ENCODE measurements around the gene TRAK1.
A peak's percentile ranks its signal among the peaks of the same experiment; 100 is the strongest.

TRAK1 gene

DNA sequence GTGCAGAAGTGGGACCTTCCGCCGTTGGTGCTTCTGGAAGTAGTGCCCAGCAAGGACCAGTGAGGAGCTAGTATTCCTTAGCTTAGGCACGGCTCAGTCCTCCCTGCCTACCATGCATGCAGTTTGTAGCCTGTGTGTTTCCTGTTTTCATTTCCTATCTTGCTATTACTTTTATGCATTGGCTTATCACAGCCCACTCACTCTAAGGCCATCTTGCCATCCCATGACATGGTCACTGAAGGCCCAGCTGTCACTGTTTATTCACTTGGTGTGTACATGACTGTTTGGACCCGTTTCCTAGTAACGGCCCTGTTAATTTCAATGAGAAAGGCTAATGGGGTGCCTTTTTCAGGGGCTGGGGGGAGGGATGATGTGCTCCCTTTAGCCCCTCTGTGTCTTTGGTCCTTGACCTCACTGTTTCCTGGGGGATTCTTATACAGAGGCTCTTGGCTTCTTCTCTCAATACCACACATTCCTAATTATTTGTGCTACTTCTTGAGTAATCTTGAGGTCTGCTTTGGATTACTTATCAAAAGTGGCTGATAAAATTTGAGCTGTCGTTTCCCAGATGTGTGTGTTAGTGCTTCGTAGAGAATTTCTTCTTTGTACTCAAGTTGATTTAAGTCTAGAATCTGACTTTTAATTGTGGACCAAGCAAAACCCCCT is 24.5 kb upstream of the TRAK1 start:
- DNase-seq (ENCODE audit: insufficient read length, low spot score) (no peak), FAIRE-seq (peak; percentile 31)
- TF ChIP-seq SPI1 (IDR thresholded peaks at IDR 0.05; ENCODE audit: low read depth, low read length) (no peak), TAF1 (IDR thresholded peaks at IDR 0.05; ENCODE audit: low read depth, low read length) (no peak), POU2F2 (IDR thresholded peaks at IDR 0.05; ENCODE audit: low read depth, low read length) (0 out of 2 replicates have a peak, but pooled peaks have one; percentile 40), PAX5 (IDR thresholded peaks at IDR 0.05; ENCODE audit: insufficient read depth, low read length, severe bottlenecking) (no peak), POLR2A (IDR thresholded peaks at IDR 0.05; ENCODE audit: low read depth, low read length) (peak; percentile 38; the same call in 1 of the 2 replicates), POLR2AphosphoS5 (IDR thresholded peaks at IDR 0.05; ENCODE audit: low read depth, low read length) (no peak)

DNA sequence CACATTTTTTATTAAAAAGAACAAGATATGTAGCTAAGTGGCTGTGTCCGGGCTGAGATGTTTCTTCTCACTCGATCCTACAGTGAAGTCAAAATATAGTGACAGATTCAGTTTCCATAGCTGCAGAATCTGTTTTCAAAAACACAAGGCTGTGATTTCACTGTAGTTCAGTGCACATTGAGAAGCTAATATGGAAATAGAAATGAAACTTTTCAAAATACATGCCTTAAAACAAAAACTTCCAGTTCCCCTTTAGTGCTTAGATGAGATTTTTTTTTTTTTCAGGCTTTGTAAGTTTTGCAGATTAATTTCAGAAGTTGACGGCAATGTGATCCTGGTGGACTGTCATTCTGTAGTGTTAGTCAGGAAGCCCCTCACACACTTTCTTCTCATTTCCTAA is 23.8 kb upstream of the TRAK1 start:
- FAIRE-seq: peak; percentile 54
- peak; percentile 41 for DNase-seq (ENCODE audit: insufficient read length, low spot score)
- TF ChIP-seq POLR2AphosphoS5 (IDR thresholded peaks at IDR 0.05; ENCODE audit: low read depth, low read length) (no peak), SPI1 (IDR thresholded peaks at IDR 0.05; ENCODE audit: low read depth, low read length) (peak; percentile 95), TAF1 (IDR thresholded peaks at IDR 0.05; ENCODE audit: low read depth, low read length) (no peak), PAX5 (IDR thresholded peaks at IDR 0.05; ENCODE audit: insufficient read depth, low read length, severe bottlenecking) (no peak), POLR2A (IDR thresholded peaks at IDR 0.05; ENCODE audit: low read depth, low read length) (no peak), POU2F2 (IDR thresholded peaks at IDR 0.05; ENCODE audit: low read depth, low read length) (no peak)

DNA sequence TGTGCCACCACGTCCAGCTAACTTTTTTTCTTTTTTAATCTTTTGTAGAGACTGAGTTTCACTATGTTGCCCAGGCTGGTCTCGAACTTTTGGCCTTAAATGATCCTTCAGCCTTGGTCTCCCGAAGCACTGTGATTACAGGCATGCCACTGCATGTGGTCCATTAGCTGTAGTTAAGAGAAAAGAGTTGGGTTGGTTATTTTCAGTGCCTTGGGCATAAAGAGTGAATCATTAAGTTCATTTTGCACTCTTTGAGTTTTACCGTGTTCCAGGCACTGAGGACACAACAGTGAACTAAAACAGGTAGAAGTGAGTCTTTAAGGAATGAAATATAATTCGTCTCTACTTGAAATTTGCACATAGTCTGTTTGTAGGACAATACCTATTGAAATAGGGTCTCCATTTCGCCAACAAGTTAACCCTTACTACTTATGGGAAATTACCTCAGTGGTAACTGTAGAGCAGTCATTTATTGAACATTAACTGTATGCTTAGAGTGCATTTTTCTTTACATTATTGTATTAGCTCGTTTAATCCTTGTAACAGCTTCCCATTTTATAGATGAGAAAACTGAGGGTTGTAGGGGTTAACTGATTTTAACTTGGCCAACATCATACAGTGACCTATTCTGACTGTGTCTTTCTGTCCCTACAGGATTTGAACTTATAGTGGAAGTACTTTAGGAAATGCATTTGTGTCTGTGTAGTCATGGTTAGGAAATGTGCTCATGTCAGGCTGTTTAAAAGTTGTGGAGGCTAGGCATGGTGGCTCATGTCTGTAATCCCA is 22.7 kb upstream of the TRAK1 start:
- no peak for DNase-seq (ENCODE audit: insufficient read length, low spot score)
- TF ChIP-seq POLR2AphosphoS5 (IDR thresholded peaks at IDR 0.05; ENCODE audit: low read depth, low read length) (no peak), POLR2A (IDR thresholded peaks at IDR 0.05; ENCODE audit: low read depth, low read length) (no peak), POU2F2 (IDR thresholded peaks at IDR 0.05; ENCODE audit: low read depth, low read length) (no peak), TAF1 (IDR thresholded peaks at IDR 0.05; ENCODE audit: low read depth, low read length) (no peak), PAX5 (IDR thresholded peaks at IDR 0.05; ENCODE audit: insufficient read depth, low read length, severe bottlenecking) (no peak), SPI1 (IDR thresholded peaks at IDR 0.05; ENCODE audit: low read depth, low read length) (no peak)
- peak; percentile 9 for FAIRE-seq

DNA sequence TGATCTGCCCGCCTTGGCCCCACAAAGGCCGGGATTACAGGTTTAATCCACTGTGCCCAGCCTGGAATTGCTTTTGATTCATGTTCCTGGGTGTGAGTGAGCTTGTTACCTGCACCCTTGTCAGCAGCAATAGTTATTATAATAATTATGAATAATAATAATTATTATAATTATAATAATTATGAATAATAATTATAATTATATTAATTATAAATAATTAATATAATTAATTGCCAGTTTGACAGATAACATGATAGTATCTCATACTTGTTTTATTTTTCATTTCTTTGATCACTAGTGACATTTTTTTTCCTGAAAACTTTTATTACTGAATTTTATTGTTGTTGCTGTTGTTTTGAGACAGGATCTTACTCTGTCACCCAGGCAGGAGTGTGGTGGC is 21.1 kb upstream of the TRAK1 start:
- DNase-seq (ENCODE audit: insufficient read length, low spot score) (no peak), FAIRE-seq (no peak)
- no peak for TF ChIP-seq POLR2A (IDR thresholded peaks at IDR 0.05; ENCODE audit: low read depth, low read length)
- no peak for TF ChIP-seq POLR2AphosphoS5 (IDR thresholded peaks at IDR 0.05; ENCODE audit: low read depth, low read length)
- TF ChIP-seq POU2F2 (IDR thresholded peaks at IDR 0.05; ENCODE audit: low read depth, low read length): no peak
- no peak for TF ChIP-seq TAF1 (IDR thresholded peaks at IDR 0.05; ENCODE audit: low read depth, low read length)
- TF ChIP-seq PAX5 (IDR thresholded peaks at IDR 0.05; ENCODE audit: insufficient read depth, low read length, severe bottlenecking): no peak
- no peak for TF ChIP-seq SPI1 (IDR thresholded peaks at IDR 0.05; ENCODE audit: low read depth, low read length)

DNA sequence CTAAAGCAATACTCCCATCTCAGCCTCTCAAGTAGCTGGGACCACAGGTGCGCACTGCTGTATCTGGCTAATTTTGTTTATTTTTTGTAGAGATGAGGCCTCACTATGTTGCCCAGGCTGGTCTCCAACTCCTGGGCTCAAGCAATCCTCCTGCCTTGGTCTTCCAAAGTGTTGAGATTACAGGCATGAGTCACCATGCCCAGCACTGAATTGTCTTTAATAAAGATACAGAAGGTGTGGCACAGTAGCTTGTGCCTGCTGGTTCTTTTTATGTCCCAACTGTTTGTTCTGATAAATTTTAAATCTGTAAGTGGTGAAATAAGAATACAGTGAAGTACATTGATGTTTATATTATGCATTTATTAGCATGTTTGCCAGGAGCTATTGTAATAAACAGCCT is 20.6 kb upstream of the TRAK1 start:
- DNase-seq (ENCODE audit: insufficient read length, low spot score) (no peak), FAIRE-seq (no peak)
- TF ChIP-seq POU2F2 (IDR thresholded peaks at IDR 0.05; ENCODE audit: low read depth, low read length): no peak
- TF ChIP-seq POLR2AphosphoS5 (IDR thresholded peaks at IDR 0.05; ENCODE audit: low read depth, low read length): no peak
- no peak for TF ChIP-seq TAF1 (IDR thresholded peaks at IDR 0.05; ENCODE audit: low read depth, low read length)
- TF ChIP-seq PAX5 (IDR thresholded peaks at IDR 0.05; ENCODE audit: insufficient read depth, low read length, severe bottlenecking): no peak
- no peak for TF ChIP-seq POLR2A (IDR thresholded peaks at IDR 0.05; ENCODE audit: low read depth, low read length)
- TF ChIP-seq SPI1 (IDR thresholded peaks at IDR 0.05; ENCODE audit: low read depth, low read length): no peak

DNA sequence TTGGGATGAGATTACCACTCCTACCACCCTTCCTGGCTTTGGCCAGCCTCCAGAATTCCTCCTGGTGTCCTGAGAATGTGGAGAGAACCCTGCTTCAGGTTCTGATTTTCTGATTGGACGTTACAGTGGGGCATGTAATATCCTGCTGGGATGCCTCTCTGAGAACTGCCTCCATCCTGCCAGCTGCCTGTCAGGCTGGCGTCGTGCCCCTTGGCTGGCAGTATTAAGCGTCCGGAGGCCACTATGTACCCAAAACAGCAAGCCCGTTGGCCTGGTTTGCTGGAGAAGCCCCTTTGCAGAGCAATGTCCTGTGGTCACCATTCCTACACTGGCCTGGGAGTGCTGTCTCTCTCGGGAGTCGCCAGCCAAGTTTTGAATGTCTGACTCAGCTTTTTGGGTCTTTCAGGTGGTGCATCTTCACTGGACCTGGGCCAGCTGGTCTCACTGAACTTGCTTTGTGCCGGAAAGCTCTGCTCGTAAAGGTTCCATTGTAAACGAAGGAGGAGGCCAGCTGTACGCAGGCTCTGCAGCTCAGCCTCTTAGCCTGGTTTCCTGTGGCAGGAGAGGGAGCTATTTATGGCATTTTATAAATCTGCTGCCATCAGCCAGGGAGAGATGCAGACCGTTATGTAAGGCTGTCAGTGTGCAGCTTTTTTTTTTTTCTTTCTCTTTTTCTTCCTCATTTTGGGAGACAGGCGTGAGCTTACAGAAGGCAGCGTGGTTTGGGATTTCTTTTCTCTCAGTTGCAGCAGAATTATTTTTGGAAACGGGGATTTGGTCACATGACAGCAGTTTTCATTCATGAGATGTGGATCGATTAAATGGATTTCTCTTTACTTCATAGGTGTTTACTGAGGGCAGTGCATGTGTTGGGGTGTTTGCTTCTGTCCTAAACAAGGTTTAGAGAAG is 19.0 kb upstream of the TRAK1 start:
- FAIRE-seq (peak; percentile 70), DNase-seq (ENCODE audit: insufficient read length, low spot score) (no peak)
- TF ChIP-seq POLR2AphosphoS5 (IDR thresholded peaks at IDR 0.05; ENCODE audit: low read depth, low read length) (no peak), SPI1 (IDR thresholded peaks at IDR 0.05; ENCODE audit: low read depth, low read length) (no peak), TAF1 (IDR thresholded peaks at IDR 0.05; ENCODE audit: low read depth, low read length) (no peak), PAX5 (IDR thresholded peaks at IDR 0.05; ENCODE audit: insufficient read depth, low read length, severe bottlenecking) (no peak), POU2F2 (IDR thresholded peaks at IDR 0.05; ENCODE audit: low read depth, low read length) (no peak), POLR2A (IDR thresholded peaks at IDR 0.05; ENCODE audit: low read depth, low read length) (no peak)

DNA sequence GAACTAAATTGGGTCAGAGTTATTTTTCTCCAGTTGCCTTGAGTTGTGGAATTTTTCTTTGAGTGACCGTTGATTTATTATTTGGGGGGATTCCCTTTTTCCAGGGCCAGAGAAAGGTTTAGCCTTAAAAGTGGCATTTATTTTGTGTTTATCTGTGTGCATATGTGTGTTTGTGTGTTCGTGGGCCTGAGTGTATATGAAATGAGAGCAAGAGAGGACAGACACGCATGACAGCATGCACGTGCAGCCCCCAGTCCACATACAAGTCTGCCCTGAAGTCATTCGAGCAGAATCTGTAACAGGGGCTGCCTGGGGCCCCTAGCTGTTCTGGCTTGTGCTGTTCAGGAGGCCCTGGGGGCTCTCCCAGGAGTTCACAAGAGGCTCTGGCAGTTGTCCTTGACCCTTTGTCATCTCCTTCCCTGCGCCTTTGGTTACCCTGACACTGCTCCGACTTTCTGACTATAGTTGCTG is 18.3 kb upstream of the TRAK1 start:
- TF ChIP-seq PAX5 (IDR thresholded peaks at IDR 0.05; ENCODE audit: insufficient read depth, low read length, severe bottlenecking) (peak; percentile 48), POLR2A (IDR thresholded peaks at IDR 0.05; ENCODE audit: low read depth, low read length) (no peak)
- DNase-seq (ENCODE audit: insufficient read length, low spot score) (no peak), FAIRE-seq (peak; percentile 50)

DNA sequence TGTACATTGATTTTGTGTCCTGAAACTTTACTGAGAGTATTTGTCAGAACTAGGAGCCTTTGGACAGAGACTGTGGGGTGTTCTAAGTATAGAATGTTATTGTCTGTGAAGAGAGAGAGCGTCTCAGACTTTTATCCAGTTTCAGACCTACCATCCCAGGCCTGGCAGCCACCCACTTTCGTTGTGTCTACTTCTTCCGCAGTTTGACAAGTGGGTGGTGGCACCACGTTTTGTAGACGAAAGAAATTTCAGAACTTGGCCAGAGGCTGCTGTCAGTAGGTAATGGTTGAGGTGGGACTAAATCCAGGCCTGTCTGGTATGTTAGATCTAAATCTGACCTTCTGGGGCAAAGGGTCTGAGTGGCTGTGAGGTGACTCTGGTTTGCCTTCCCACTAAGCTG is 13.4 kb upstream of the TRAK1 start:
- TF ChIP-seq PAX5 (IDR thresholded peaks at IDR 0.05; ENCODE audit: insufficient read depth, low read length, severe bottlenecking): no peak
- no peak for TF ChIP-seq SPI1 (IDR thresholded peaks at IDR 0.05; ENCODE audit: low read depth, low read length)
- DNase-seq (ENCODE audit: insufficient read length, low spot score): no peak
- no peak for FAIRE-seq

DNA sequence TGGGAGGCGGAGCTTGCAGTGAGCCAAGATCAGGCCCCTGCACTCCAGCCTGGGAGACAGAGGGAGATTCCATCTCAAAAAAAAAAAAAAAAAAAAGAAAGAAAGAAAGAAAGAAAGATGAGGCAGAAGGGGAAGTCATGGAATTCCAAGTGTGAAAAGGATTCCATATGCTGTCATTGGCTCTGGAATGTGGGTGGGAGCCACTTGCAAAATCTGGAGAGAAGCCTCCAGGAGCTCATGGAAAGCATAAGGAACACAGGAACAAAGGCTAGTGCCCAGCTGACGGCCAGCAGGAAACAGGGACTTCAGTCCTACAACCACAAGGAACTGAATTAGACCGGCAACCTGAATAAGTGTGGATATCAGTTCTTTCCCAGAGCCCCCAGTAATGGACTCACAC is 12.5 kb upstream of the TRAK1 start:
- DNase-seq (ENCODE audit: insufficient read length, low spot score): no peak
- TF ChIP-seq PAX5 (IDR thresholded peaks at IDR 0.05; ENCODE audit: insufficient read depth, low read length, severe bottlenecking) (no peak), POLR2AphosphoS5 (IDR thresholded peaks at IDR 0.05; ENCODE audit: low read depth, low read length) (no peak), POU2F2 (IDR thresholded peaks at IDR 0.05; ENCODE audit: low read depth, low read length) (no peak), SPI1 (IDR thresholded peaks at IDR 0.05; ENCODE audit: low read depth, low read length) (no peak), TAF1 (IDR thresholded peaks at IDR 0.05; ENCODE audit: low read depth, low read length) (no peak), POLR2A (IDR thresholded peaks at IDR 0.05; ENCODE audit: low read depth, low read length) (no peak)
- no peak for FAIRE-seq

All from GM12891 (cell line).